Astrocyte of the spinal cord (primary cell): Measurements from ENCODE around the gene NAPA.
"Not testable (repeated sequence)": the region's sequence is repeated elsewhere in the genome, so short reads cannot be mapped to it uniquely, and the experiment has no call there.

Source experiments
- DNase-seq: peaks from one replicate; pipeline ENCODE4 v3.0.0; 2011; ENCODE audit warnings: low read depth, low spot score
- H3K4me3 ChIP-seq: 2 replicates; pipeline ENCODE4 v1.5.1; 2011; ENCODE audit warnings: low read depth, mild to moderate bottlenecking, low read length, moderate library complexity
- CTCF ChIP-seq: IDR thresholded peaks from 2 replicates; pipeline ENCODE4 v1.5.1; 2012; ENCODE audit warnings: low read depth, mild to moderate bottlenecking, low read length, inconsistent platforms
- in situ Hi-C: cut with HindIII; loops from 2 replicates; pipeline ENCODE4 v1.10.0; 2017; ENCODE audit warnings: low sequenced_read_pairs

The NAPA gene

GRCh38 chr19:47490031-47490430, 24.8 kb downstream of the NAPA start:
- no peak for TF ChIP-seq CTCF
- in situ Hi-C loops: no loop called here

DNA sequence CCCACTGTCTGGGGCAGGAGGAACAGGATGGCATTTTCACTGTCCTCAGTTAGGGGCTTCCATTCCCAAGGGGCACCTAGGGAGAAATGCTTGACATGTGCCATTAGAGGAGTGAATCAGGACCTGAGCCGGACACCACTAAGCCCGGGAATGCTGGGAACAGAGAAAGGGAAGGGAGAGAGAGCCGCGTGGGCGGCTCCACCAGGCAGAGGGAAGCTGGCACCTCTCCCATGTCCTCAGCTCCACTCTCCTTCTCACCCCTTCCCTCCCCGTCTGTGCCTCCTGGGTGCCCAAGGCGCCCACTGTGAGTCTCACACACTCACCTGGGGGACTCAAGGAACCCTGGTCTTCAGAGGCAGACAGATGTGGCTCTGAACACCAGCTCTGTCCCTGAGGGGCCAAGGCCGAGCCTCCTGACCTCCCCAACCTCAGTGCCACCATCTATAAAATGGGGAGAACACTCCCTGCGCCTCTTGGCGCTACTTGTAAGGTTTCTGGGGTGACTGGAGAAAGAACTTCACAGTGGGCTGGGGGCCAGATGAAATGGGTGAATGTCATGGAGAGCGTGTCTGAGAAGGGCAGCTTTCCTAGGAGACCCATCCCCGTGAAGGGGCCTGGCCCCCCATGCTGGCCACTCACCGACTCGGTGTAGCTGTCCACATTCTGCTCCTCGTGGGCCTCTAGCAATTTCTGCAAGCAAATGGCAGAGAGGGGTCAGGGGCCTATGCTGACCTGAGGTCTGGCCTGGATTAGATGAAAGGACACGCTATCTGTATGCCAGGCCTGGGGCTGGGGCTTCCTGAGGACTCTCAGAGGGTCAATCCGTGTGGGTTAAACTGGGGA, 25.6 kb downstream of the NAPA start:
- no peak for TF ChIP-seq CTCF
- DNase-seq: no peak
- in situ Hi-C loops: no loop called here

More at GRCh38 chr19:47490031-47490430, 24.8 kb downstream of the NAPA start:
- DNase-seq: no peak
- no peak overlapping the region for H3K4me3 ChIP-seq

GRCh38 chr19:47487551-47488515, 27.0 kb downstream of the NAPA start:
- TF ChIP-seq CTCF: no peak
- H3K4me3 ChIP-seq: no peak overlapping the region
- DNase-seq: no peak
- in situ Hi-C loops: no loop called here

More for the DNA sequence above, 25.6 kb downstream of the NAPA start:
- H3K4me3 ChIP-seq: no peak overlapping the region

DNA sequence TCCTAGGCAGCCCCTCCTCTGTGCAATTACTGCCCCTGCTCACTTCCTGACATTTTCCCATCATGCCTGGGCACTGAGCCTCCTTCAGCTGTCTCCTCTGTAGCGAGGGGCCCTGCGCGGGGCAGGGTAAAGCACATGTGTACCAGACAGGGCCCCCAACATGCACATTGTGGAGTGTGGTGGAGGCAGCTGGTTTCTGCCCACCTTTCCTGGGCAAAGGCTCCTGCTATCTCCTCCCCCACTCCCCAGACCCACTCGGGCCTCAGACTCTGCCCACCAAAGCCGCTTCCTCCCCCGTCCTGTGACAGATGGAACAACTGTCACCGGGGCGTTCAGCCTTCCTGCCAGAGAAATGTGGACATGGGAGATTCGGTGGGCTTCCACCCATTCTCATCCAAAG, 28.0 kb downstream of the NAPA start:
- TF ChIP-seq CTCF: no peak
- no peak overlapping the region for H3K4me3 ChIP-seq
- in situ Hi-C loops: no loop called here
- DNase-seq: no peak

- H3K4me3 ChIP-seq, in situ Hi-C loops, DNase-seq: not testable (repeated sequence)
Observed at GRCh38 chr19:47486220-47486619, 28.6 kb downstream of the NAPA start.

GRCh38 chr19:47485210-47485609, 29.7 kb downstream of the NAPA start:
- DNase-seq: no peak
- TF ChIP-seq CTCF: no peak
- in situ Hi-C loops: no loop called here
- H3K4me3 ChIP-seq: no peak overlapping the region
